GM19239 (cell line): ENCODE data around the gene FMNL2.

ENCODE experiments used
- DNase-seq: peaks from one replicate; pipeline ENCODE4 v3.0.0; 2011; ENCODE audit warnings: low spot score; ENCODE audit not compliant: insufficient read length
- FAIRE-seq: peaks from 2 replicates; lab custom pipeline; 2011; peaks lifted over from hg19 to GRCh38; lab: Jason Lieb, UNC

FMNL2 gene

GRCh38 chr2:152336854-152337510, 2.0 kb downstream of the FMNL2 start:
- FAIRE-seq (no peak), DNase-seq (no peak)

- no peak for DNase-seq
Measured at GRCh38 chr2:152337511-152337903, 2.5 kb downstream of the FMNL2 start.

GRCh38 chr2:152339556-152340286, 4.7 kb downstream of the FMNL2 start:
- FAIRE-seq (no peak), DNase-seq (no peak)

More at GRCh38 chr2:152337511-152337903, 2.5 kb downstream of the FMNL2 start:
- no peak for FAIRE-seq

GRCh38 chr2:152342259-152343046, 7.5 kb downstream of the FMNL2 start:
- FAIRE-seq (no peak), DNase-seq (no peak)

- DNase-seq (no peak), FAIRE-seq (no peak)
Measured at GRCh38 chr2:152343426-152343825, 8.5 kb downstream of the FMNL2 start.

GRCh38 chr2:152344579-152345195, 9.7 kb downstream of the FMNL2 start:
- no peak for DNase-seq
- no peak for FAIRE-seq

GRCh38 chr2:152347076-152347475, 12.1 kb downstream of the FMNL2 start:
- DNase-seq = no peak
- no peak for FAIRE-seq

- no peak for FAIRE-seq
Measured at GRCh38 chr2:152348388-152348787, 13.4 kb downstream of the FMNL2 start.

GRCh38 chr2:152349416-152349815, 14.4 kb downstream of the FMNL2 start:
- FAIRE-seq = no peak
- DNase-seq = no peak

More at GRCh38 chr2:152348388-152348787, 13.4 kb downstream of the FMNL2 start:
- no peak for DNase-seq

GRCh38 chr2:152350155-152350679, 15.2 kb downstream of the FMNL2 start:
- FAIRE-seq (no peak), DNase-seq (no peak)

GRCh38 chr2:152352616-152353015, 17.6 kb downstream of the FMNL2 start:
- FAIRE-seq (no peak), DNase-seq (no peak)

- DNase-seq = no peak
- no peak for FAIRE-seq
Measured at GRCh38 chr2:152353364-152353763, 18.4 kb downstream of the FMNL2 start.

GRCh38 chr2:152354069-152354755, 19.2 kb downstream of the FMNL2 start:
- FAIRE-seq (no peak), DNase-seq (no peak)

GRCh38 chr2:152354909-152355308, 19.9 kb downstream of the FMNL2 start:
- no peak for FAIRE-seq
- DNase-seq = no peak

GRCh38 chr2:152355409-152355831, 20.4 kb downstream of the FMNL2 start:
- DNase-seq (no peak), FAIRE-seq (peak; percentile 48)

GRCh38 chr2:152359573-152360363, 24.8 kb downstream of the FMNL2 start:
- FAIRE-seq (no peak), DNase-seq (no peak)

- DNase-seq (no peak), FAIRE-seq (no peak)
Measured at GRCh38 chr2:152363936-152364335, 29.0 kb downstream of the FMNL2 start.

- DNase-seq = no peak
- peak; percentile 54 for FAIRE-seq
Measured at GRCh38 chr2:152367547-152368390, 32.8 kb downstream of the FMNL2 start.
